Caki2 (cell line): ENCODE results near the gene TNFRSF1A. TPM values are rescaled to one million over a fixed set of nuclear protein-coding genes. Genes with fewer than 3 reads are reported as not detected.

ENCODE experiments used
- total RNA-seq: library from RNA; depleted of rRNA; stranded (reverse); fragments of >200 nt; shearing (Covaris generic); gene quantifications from 2 replicates; pipeline ENCODE4 v1.2.3, GENCODE V29; 2014; ENCODE audit warnings: low replicate concordance; rRNA removed

The TNFRSF1A gene
- total RNA-seq, 1 experiment from 2014 or later: 121 TPM

Other genes starting within 250 kb of the TNFRSF1A start
- 0.07 TPM in 1 of 2 replicates, not detected in the other for gene VWF, start 217.4 kb downstream of the TNFRSF1A start, total RNA-seq
- 64.2 and 70.8 TPM in 2 replicates for gene CD9, start 141.7 kb downstream of the TNFRSF1A start, total RNA-seq
- gene PLEKHG6, start 31.4 kb downstream of the TNFRSF1A start, total RNA-seq: 1.0 and 2.0 TPM in 2 replicates
- 0.12 and 5.7 TPM in 2 replicates for gene SCNN1A, start 33.5 kb upstream of the TNFRSF1A start, total RNA-seq
- 102 and 136 TPM in 2 replicates for gene LTBR, start 42.1 kb upstream of the TNFRSF1A start, total RNA-seq
- not detected in 2 replicates for gene CD27, start 102.9 kb upstream of the TNFRSF1A start, total RNA-seq
- 3.1 and 20.5 TPM in 2 replicates for gene TAPBPL, start 110.0 kb upstream of the TNFRSF1A start, total RNA-seq
- gene VAMP1, start 128.6 kb upstream of the TNFRSF1A start, total RNA-seq: 11.0 and 16.2 TPM in 2 replicates
- 304 and 400 TPM in 2 replicates for gene MRPL51, start 151.2 kb upstream of the TNFRSF1A start, total RNA-seq
- gene NCAPD2, start 152.0 kb upstream of the TNFRSF1A start, total RNA-seq: 90.6 and 97.5 TPM in 2 replicates
- 10,373 and 12,033 TPM in 2 replicates for gene GAPDH, start 192.4 kb upstream of the TNFRSF1A start, total RNA-seq
- gene IFFO1, start 214.0 kb upstream of the TNFRSF1A start, total RNA-seq: 15.3 and 15.9 TPM in 2 replicates
- 24.8 and 56.0 TPM in 2 replicates for gene NOP2, start 226.2 kb upstream of the TNFRSF1A start, total RNA-seq